Gastroesophageal sphincter (tissue), 2 donors: ENCODE measurements around the gene GPR142.
"Not testable (repeated sequence)": the region's sequence is repeated elsewhere in the genome, so short reads cannot be mapped to it uniquely, and the experiment has no call there.

ENCODE experiments used
- POLR2A ChIP-seq, 2 donors: fragments of 450-650 bp; IDR thresholded peaks; one replicate each; pipeline ENCODE4 v1.6.1; 2017; ENCODE audit warnings: antibody characterized with exemption in 2 of 2, mild to moderate bottlenecking in 2 of 2, moderate library complexity in 1 of 2
- POLR2AphosphoS5 ChIP-seq: sonication (generic); formaldehyde crosslinking; IDR thresholded peaks from one replicate; pipeline ENCODE4 v1.6.1; 2017; ENCODE audit warnings: antibody characterized with exemption

DNA sequence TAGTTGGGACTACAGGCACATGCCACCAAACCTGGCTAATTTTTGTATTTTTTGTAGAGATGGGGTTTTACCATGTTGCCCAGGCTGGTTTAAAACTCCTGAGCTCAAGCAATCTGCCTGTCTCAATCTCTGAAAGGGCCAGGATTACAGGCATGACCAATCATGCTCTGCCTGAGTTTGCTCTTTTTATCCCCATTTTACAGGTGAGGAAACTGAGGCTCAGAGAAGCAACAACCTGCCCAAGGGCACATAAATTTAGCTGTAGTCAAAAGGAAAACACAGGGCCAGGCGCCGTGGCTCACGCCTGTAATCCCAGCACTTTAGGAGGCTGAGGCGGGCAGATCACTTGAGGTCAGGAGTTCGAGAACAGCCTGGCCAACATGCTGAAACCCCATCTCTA lies 38.0 kb downstream of the GPR142 start:
- not testable (repeated sequence) for TF ChIP-seq POLR2A (IDR thresholded peaks at IDR 0.05); POLR2AphosphoS5
